NCI-H2107 treated with DMSO at 0.1 percent for 48 hours (cell line): ENCODE data around the gene ZNF532.

ENCODE experiments used
- DNase-seq: peaks from one replicate; lab custom pipeline; 2025; ENCODE audit not compliant: unreplicated experiment; lab: John Stamatoyannopoulos, UW

Gene ZNF532

GRCh38 chr18:58937071-58937886 lies 72.6 kb downstream of the ZNF532 start:
- DNase-seq: no peak

DNA sequence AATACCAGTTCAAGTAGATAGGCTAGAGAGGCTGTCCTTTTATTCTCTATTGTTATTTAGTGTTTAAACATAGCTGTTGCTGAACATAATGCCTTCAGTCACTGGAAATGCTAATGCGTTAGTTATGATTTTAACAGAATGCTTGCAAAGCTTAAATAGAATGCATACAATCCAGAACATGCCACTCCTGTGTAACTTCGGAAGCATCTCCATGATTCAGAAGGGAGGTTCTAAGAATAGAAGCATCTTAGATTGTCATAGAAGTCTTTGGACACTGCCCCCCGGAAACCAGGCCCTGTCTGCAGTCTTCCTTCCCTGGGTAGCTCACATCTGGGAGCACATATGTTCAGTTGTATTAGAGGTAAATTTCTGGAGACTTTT lies 73.2 kb downstream of the ZNF532 start:
- DNase-seq: no peak

DNA sequence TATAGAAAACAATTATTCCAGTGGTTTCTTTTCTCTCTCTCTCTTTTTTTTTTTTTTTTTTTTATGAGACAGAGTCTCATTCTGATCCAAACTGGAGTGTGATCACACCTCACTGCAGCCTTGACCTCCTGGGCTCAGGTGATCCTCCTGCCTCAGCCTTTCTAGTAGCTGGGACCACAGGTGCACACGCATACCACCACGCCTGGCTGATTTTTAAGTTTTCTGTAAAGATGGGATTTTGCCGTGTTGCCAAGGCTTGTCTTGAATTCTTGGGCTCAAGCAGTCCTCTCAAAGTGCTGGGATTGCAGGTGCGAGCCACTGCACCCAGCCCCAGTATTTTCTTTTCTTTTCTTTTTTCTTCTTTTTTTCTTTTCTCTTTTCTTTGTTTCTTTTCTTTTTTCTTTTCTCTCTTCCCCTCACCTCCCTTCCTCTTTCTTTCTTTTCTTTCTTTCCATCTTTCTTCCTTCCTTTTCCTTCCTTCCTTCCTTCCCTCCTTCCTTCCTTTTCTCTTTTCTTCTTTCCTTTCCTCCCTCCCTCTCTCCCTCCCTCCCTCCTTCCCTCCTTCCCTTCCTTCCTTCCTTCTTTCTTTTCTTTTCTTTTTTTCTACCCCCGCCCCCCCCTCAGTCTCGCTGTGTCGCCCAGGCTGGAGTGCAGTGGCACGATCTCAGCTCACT lies 76.9 kb downstream of the ZNF532 start:
- DNase-seq: no peak

DNA sequence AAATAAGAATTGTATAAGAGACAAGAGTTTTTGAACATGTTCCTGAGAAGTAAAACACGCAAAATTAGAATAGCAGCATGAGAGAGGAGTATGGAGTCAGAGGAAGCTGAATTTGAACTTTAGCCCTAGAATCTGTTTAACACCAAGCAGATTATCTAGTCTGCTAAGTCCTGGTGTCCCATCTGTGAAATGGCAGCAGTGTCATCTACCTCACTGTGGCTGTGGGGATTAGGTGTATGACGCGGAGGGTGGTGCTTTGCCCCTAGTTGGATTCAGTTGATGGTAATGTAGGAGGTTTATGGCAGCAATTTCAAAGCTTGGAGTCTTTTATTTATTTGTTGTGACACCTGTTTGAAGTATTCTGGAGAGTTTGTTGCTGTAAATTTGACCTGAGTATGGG lies 79.2 kb downstream of the ZNF532 start:
- no peak for DNase-seq

GRCh38 chr18:58947136-58947732 lies 82.6 kb downstream of the ZNF532 start:
- DNase-seq: no peak

DNA sequence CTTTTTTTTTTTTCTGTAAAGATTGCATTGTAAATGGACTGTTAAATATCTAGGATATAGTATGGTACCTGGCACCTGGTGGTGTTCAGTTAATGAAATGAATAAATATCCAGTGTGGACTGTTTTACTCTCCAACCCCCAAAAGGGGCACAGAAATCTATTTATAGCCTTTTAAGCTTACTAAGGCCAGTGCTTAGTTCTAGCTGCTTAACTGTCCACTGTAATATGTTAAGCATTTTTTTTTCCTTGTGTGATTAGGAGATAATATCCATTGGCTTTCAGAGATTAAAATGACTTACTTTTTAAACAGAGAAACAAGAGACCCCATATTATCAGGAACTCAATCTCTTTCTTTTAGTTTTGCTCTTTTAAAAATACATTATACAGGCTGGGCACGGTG lies 84.4 kb downstream of the ZNF532 start:
- DNase-seq: no peak

- DNase-seq: no peak
Measured at GRCh38 chr18:58951986-58952702, 87.5 kb downstream of the ZNF532 start.

GRCh38 chr18:58952858-58953257 lies 88.2 kb downstream of the ZNF532 start:
- DNase-seq: no peak

GRCh38 chr18:58953627-58954026 lies 89.0 kb downstream of the ZNF532 start:
- DNase-seq: no peak

- DNase-seq: no peak
Measured at GRCh38 chr18:58955001-58955400, 90.3 kb downstream of the ZNF532 start.

DNA sequence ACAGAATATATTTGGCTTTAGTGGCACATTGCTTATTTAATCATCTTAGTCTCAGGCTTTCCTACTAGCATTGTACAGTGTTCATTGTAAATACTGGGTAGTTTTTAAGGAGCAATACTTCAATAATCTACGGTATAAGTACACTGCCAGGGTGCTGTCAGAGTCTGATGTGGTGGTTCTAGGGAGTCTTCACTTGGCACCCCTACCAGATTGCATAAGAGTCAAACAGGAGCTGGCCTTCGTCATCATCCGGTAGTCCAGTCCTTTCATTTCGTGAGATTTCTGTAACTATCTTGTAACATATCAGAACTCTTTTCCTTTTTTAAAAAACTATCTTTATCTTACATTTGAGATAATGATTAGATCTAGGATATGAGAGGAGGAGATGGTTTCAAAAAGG lies 91.1 kb downstream of the ZNF532 start:
- no peak for DNase-seq

- no peak for DNase-seq
Measured at GRCh38 chr18:58958628-58959027, 94.0 kb downstream of the ZNF532 start.

DNA sequence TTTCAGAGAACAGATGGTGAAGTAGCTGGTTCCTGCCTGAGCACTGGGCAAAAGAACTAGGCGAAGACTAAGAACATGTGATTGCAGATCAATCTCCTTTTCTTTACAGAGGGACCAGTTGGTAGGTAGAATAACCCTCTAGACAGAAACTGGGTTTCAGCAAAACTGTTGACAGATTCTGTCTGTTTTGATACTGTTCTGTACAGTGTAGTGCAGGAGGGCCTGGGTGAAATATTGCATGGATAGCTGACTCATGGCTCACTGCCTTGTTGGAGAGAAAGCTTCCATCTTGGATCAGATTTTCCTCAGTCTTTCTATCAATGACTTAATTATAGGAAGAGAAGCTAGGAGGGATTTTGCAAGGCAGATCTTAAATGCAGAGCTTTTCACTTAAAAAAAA lies 95.8 kb downstream of the ZNF532 start:
- no peak for DNase-seq

DNA sequence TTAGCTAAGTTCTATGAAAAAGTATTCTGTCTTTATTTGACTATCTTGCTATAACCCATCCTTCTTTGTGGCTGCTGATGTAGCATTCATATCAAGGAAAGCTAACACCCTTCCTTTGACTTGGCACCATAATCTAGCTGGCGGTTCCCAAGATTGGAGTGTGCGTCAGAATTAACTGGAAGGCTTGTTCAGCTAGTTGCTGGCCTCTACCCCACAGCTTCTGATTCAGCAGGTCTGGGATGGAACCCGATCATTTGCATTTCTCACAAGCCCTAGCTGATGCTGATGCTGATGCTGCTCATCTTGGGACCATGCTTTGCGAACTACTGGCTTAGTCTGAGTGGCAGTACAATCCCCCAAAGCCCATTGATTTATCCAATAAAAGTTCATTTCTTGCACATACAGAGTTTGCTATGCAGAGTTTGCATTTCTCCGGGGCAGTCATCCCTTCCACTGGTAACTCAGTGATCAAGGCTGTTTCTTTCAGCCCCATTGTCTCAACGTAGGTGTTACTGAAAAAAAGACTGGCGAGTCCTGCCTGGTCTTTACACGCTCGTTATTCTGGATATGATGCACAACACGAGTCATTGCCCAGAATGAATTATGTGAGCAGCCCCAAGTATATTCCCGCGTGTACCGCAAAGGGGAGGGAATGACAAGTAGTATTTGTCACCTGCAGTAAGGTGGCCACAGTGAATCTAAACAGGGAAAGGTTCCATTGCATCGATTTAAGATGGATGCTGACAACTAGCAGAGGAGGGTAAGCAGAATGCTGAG lies 96.5 kb downstream of the ZNF532 start:
- no peak for DNase-seq

DNA sequence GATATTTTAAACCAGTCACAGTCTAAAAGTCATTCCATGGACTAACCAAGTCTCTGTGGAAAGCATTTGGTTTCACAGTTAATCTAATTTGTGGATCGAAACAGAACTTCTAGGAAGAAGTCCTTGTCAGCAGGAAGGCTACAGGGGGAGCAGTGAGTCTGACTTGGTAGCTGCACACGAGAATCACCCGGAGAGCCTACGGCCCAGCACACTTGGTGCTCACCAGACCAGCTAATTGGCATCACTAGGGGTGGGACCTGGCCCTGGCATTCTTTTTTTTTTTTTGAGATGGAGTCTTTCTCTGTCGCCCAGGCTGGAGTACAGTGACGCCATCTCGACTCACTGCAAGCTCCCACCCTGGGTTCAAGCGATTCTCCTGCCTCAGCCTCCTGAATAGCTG lies 97.7 kb downstream of the ZNF532 start:
- DNase-seq: no peak

DNA sequence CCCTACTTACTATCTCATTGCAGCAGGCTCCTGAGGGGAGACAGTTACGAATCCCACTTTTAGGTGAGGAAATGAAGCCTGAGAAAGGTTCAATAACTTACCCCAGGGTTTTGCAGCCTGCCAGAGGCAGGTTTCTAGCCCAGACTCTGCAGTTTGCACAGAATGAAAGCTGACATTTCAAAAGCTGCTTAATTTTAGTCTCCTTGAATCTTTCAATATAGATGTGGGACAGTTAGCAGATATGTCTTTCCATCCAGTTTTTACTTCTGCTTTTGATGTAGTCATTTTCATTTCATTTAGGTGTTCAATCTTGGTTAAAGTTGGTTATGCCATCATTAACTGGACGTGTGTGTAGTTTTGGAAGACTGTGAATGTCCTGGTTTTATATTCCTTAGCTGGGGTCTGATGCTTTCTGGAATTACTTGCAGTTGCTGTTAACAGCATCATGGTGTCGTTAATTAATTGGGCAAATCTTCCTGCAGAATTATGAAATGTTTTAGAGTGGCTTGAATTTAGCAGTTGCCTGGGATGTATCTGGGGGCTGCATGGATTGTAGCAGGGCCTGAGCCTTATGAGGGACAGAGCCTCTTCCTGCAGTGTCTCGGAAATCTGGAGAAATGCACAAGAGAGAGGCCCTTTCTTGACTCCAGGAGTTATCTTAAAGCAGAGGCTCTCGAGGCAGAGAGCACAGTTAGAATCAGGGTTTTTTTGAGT lies 100.8 kb downstream of the ZNF532 start:
- no peak for DNase-seq

DNA sequence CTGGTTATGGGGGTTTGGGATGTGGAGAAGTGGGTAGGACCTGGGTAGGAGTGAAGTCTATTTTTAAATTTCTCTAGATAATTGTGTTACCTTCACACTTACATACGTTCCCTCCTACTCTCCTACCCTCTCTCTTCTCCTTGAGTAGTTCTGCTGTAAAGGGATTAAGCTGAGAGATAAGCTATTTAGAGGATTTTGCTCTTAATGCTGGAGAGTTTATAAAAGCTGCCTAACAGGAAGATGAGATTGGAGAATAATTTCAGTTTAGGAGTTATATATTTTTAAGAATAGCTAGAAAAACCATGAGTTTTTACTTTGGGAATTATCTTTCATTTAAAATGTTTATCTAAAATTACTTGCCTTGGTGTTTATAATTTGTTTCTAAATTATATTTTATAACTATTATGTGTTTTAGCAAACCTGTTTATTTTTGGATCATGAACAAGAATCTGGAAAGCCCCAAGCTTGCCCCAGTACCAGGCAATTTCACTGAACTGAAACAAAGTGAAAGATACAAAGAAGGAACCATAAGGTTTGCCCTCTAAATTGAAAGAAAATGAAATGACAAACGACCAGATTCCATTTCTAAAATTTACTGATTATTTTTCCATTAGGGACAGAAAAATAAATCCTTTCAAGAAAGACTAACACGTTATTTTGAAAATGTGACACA lies 101.5 kb downstream of the ZNF532 start:
- no peak for DNase-seq

DNA sequence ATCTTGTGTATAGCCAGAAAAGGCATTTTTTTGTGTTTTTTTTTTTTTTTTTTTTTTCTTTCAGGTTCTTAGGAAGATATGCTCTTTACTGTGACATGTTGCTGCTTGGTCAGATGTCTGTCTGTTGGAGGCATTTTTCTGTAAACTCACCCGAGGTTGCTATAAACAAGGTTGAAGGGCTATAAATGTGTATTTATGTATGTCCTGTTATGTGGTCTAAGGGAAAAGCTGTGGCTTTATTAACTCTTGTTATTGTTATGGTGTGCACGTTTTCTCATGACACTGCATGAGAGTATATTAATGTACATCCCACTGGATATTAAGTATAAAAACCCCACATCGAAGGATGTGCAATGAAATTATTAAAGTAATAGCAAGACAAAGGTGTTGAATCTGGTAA lies 102.0 kb downstream of the ZNF532 start:
- no peak for DNase-seq

DNA sequence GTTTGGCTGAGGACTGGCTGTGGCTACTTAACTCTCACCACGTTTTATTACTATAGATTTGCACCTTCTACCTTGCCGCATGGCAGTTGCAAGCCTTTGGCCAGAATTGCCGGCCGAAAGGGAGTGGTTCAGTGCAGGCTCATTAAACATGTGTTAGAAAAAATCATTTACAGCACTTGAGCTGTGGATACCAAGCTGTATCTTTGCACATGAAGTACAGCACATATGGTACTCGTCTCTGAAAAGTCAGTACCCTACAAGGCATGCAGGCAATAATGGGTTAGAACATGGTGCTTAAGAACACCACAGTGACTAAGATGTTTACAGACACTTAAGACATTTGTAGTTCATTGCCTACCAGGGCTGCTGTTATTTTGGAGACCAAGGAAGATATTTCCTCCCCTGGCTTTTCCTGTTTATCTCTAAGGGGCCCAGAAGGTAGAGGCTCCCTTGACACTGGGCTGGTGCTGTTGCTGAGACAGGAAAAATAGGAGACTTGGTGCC lies 103.1 kb downstream of the ZNF532 start:
- no peak for DNase-seq
